GM11168 (cell line): ENCODE measurements around the gene CABP2.
"Not testable (repeated sequence)": the region's sequence is repeated elsewhere in the genome, so short reads cannot be mapped to it uniquely, and the experiment has no call there.

Experiments used
- in situ Hi-C: fragments of 300-500 bp; cut with MboI; formaldehyde crosslinking; loops from one replicate; pipeline ENCODE4 v1.12.0; 2022; ENCODE audit warnings: low sequenced_read_pairs; ENCODE audit not compliant: unreplicated experiment

CABP2 gene

DNA sequence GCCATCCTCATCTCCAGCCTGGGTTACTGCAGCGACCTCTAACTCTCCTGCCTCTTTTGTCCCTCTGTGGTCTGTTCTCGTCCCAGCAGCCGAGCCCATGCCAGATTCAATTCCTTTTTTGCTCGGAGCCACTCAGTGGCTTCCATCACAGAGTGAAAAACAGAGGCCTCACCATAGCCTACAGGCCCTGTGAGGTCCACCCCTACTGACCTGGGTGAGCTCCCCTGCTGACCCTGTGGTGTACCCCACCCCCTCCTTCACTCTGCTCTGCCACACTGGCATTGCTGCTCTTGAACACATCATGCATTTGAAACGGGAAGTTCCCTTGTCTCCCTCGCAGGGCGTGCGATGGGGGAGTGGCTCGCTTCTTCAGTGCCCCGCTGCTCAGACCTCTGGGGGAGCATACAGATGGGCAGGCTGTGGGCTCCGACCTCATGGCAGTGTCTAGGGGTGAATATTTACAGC lies 38.4 kb downstream of the CABP2 start:
- in situ Hi-C loops, result no loop called here

DNA sequence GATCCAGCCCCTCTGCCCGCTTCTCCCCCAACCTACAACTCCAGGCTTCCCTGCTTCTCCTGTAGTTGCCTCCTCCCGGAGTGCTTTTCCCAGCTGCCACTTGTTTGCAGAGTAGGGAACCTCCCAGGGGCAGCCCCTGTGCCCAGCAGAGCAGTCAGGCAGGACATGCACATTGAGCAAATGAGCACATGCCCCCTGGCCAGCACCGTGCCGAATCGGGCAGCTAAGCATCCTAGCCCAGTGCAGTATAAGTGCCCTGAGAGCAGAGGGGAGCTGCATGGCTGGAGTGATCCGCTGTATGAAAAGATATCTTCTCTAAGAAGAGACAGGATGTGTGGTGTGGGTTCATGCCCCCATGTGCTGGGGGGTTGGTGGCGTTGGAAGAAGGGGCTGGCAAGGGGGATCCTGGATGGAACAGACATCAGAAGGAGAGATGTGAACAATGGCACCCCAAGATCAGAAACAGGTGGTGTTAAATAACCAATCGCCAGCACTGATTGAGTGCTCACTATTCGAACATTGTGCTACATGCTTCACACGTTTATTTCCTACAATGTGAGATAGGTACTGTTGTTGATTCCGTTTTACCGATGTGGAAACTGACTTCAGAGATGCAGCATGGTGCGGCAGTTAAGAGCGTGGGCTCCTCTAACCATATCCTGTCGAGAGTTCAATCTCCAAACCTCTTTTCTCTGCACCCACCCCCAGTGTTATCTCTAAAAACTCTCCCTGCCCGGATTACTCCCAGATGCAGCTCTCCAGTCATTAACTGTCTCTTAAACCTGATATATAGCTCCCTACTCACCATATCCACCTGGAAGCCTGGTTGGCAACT lies 39.2 kb downstream of the CABP2 start:
- in situ Hi-C loops, result no loop called here

DNA sequence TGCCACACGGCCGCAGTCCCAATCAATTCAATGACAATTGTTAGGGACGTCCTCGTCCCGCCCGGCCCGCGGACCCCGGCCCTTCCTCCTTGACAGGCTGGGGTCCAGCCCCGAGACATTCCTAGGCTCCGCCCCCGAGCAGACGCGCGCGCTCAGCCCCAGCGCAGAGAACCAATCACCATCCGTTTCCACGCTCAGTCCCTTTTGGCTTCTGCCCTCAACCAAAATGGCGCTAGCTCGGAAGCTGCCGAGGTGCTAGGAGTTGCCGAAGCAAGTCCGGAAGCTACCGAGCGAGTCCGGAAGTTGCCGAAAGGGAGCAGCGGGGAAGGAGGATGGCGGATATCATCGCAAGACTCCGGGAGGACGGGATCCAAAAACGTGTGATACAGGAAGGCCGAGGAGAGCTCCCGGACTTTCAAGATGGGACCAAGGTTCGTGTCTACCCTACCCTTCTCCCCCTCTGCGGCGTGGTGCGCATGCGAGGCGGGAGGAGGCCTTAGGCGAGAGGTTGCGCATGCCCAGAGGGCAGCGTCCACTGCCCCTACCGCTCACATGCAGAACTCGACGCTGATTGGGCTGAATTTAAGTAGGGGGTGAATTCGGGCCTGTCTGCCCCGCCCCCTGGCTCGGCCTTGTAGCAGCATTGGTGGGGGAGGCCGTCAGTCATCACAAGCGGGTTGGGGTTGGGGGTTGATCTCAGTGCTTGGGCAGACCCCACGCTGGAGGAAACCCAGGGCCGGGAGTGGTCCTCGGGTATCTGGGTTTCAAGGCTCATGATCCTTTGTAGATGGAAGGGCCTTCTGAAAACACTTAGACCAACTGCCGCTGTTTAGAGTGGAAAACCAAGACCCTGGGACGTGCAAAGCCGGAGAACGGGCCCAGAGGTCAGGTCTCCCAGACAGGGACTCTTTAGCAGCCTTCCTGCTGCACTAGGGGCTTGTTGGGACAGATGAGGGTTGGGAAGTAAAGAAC lies 40.1 kb downstream of the CABP2 start, which contains the start of gene AIP:
TSS of gene AIP (plus strand) at position 200 of the 972 bp plus-strand sequence. CDS start at position 333, 133 bp downstream.
- in situ Hi-C loops, result no loop called here

DNA sequence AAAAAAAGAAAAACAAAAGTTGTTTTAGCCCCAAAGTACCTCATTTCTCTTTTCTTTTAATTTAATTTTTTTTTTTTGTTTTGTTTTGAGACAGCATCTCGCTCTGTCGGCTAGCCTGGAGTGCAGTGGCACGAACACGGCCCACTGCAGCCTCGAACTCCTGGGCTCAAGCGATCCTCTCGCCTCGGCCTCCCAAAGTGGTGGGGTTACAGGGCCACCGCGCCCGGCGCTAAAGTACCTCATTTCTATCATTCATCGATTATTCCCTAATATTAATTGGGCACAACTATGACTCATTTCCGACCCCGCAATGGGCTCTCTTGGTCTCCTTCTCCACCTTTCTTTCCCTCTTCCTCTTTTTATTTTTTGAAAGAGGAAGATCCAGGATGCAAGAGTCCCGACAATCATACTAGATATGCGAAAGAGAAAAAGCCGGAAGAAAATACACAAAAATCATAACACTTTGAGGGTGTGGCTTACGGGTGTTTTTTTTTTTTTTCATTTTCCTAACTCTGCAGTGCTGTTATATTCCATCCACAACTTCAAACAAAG lies 40.9 kb downstream of the CABP2 start:
- in situ Hi-C loops, result no loop called here

DNA sequence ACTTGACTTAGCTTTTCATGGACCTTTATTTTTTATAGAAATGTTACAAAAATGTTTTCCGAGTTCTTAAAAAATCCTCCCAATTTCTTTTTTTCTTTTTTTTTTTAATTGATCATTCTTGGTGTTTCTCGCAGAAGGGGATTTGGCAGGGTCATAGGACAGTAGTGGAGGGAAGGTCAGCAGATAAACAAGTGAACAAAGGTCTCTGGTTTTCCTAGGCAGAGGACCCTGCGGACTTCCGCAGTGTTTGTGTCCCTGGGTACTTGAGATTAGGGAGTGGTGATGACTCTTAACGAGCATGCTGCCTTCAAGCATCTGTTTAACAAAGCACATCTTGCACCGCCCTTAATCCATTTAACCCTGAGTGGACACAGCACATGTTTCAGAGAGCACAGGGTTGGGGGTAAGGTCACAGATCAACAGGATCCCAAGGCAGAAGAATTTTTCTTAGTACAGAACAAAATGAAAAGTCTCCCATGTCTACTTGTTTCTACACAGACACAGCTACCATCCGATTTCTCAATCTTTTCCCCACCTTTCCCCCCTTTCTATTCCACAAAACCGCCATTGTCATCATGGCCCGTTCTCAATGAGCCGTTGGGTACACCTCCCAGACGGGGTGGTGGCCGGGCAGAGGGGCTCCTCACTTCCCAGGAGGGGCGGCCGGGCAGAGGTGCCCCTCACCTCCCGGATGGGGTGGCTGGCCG lies 45.7 kb downstream of the CABP2 start:
- in situ Hi-C loops, result not testable (repeated sequence)

DNA sequence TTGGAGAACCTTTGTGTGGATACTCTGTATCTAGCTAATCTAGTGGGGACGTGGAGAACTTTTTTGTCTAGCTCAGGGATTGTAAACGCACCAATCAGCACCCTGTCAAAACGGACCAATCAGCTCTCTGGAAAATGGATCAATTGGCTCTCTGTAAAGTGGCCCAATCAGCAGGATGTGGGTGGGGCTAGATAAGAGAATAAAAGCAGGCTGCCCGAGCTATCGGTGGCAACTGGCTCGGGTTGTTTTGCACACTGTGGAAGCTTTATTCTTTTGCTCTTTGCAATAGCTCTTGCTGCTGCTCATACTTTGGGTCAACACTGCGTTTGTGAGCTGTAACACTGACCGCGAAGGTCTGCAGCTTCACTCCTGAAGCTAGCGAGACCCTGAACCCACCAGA lies 46.6 kb downstream of the CABP2 start:
- in situ Hi-C loops, result not testable (repeated sequence)

DNA sequence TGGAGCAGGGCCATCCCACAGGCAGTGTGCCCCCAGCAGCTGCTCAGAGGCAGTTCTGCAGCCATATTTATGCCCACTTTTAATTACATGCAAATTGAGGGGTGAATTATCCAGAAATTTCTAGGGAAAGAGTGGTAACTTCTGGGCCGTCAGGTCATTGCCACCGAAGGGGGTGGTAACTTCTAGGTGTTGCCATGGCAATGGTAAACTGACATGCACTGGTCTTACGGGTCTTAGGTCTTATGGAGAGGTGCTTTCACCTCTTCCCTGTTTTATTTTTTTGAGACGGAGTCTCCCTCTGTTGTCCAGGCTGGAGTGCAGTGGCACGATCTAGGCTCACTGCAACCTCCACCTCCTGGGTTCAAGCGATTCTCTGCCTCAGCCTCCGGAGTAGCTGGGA lies 50.4 kb downstream of the CABP2 start:
- in situ Hi-C loops, result no loop called here

DNA sequence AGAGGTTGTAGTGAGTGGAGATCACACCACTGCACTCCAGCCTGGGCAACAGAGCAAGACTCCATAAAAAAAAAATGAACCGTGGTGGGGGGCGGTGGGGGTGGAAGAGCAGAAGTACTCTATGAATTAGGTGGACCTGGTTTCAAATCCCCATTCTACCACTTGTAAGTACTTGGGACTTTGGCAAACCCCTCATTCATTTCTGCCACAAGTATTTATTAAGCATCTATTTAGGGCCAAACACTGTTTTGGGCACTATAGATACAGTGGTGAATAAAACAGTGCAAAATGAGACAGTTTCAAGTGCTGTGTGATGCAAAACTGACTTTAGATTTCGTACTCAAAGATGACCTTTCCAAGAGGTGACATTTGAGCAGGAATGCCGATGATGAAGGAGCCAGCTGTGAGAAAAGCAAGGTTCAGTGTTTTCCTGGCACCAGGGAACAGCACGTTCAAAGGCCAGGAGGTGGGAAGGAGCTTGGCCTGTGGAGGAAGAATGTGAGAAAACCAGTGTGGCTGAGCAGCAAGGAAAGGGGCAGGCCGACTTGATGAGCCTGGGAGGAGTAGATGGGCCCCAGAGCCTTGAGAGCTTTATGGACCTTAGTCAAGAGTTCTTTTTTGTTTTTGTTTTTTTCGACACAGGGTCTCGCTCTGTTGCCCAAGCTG lies 52.8 kb downstream of the CABP2 start:
- in situ Hi-C loops, result no loop called here

DNA sequence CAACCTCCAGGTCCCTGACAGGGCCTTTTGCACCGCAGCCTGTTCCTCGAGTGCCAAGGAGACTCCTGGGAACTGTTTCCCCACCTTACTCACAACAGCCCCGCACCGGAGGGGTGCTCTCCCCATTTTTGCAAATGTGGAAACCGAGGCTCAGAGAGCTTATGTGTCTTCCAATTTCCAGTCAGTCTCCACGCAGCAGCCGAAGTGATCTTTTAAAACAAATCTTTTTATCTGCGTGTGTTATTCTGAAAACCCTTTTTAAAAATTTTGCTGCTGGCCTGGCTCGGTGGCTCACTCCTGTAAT lies 53.8 kb downstream of the CABP2 start:
- in situ Hi-C loops, result no loop called here
